ENCODE data around the gene EVA1B.
A peak's percentile ranks its signal among the peaks of the same experiment; 100 is the strongest.

Gene EVA1B

GRCh38 chr1:36323636-36324352 is at the start of gene EVA1B:
Gene EVA1B (minus strand): TSS chr1:36323645. CDS start chr1:36323037, 608 bp downstream.
- DNase-seq (ENCODE audit: low read depth in 3 of 3), result no peak

GRCh38 chr1:36372617-36373016 is 49.2 kb upstream of the EVA1B start:
- no peak for DNase-seq (ENCODE audit: low read depth in 3 of 3)

GRCh38 chr1:36369061-36369861 is 45.8 kb upstream of the EVA1B start:
- peak; percentile 57 to 86 (median 79) for DNase-seq (ENCODE audit: low read depth in 3 of 3)

DNA sequence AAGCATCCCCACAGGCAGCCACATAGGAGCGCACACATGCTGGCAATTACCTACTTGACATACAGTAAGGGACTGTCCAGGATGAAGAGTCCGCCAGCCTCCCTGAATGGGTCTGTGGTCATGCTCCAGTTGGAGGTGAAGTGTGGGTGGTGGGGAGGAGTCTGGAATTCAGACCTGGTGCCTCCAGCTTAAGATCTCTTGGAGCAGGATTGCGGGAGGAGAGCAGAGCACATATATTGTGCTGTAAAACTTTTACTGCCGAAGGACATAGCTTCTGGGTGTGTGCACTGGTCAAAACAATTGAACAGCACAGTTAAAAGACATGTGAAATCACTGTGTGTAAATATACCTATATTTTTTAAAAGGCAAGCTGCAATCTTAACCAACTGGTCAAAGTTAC is 44.4 kb upstream of the EVA1B start:
- no peak for DNase-seq (ENCODE audit: low read depth in 3 of 3)

DNA sequence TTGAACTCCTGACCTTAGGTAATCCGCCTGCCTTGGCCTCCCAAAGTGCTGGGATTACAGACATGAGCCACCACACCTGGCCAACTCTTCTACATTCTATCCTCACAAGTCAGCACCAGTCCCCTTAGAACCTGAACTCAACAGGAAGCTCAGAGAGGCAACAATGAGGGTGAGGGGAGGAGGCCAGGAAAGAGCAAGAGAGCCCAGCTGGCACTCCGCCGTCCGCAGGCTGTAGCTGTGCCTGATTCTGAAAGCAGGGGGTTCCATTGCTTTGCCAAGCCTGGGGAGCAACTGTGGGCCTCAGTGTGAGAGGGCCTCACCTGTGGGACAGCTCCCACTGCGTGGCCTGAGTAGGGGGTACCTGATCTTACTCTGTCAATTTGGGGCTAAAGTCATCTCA is 43.6 kb upstream of the EVA1B start:
- no peak for DNase-seq (ENCODE audit: low read depth in 3 of 3)

GRCh38 chr1:36366091-36366661 is 42.7 kb upstream of the EVA1B start:
- peak in 1 of 3 donors; percentile 13 for DNase-seq (ENCODE audit: low read depth in 3 of 3)

- DNase-seq (ENCODE audit: low read depth in 3 of 3), result no peak
These were observed 41.9 kb upstream of the EVA1B start for GRCh38 chr1:36365381-36365780.

DNA sequence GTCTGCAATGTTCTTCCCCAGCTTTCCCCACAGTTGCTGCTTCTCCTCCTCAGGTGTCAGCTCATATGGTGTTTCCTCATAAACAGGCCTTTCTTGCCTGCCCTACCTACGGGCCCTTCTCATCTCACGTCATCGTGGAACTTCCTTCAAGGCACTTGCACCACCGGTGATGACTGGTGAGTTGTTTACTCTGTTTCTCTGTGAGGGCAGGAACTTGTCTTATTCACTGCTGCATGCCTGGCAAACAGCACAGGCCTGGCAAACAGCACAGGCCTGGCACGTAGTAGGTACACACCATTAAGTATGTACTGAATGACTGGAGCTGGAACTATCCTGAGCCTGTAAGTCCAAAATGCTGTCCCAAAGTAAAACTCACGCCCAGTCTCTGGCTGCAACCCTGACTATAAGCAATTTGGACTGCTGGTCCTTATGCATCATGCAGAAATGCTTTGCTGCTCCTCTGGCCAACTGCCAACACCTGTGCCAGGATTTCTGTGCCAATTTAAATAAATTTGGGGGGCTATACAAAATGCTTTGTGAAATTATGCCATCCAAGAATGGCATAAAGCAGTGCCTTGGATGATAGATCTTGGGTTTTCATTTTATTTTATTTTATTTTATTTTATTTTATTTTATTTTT is 36.6 kb upstream of the EVA1B start:
- peak in 1 of 3 donors; percentile 20 for DNase-seq (ENCODE audit: low read depth in 3 of 3)

GRCh38 chr1:36359383-36359782 is 35.9 kb upstream of the EVA1B start:
- no peak for DNase-seq (ENCODE audit: low read depth in 3 of 3)

DNA sequence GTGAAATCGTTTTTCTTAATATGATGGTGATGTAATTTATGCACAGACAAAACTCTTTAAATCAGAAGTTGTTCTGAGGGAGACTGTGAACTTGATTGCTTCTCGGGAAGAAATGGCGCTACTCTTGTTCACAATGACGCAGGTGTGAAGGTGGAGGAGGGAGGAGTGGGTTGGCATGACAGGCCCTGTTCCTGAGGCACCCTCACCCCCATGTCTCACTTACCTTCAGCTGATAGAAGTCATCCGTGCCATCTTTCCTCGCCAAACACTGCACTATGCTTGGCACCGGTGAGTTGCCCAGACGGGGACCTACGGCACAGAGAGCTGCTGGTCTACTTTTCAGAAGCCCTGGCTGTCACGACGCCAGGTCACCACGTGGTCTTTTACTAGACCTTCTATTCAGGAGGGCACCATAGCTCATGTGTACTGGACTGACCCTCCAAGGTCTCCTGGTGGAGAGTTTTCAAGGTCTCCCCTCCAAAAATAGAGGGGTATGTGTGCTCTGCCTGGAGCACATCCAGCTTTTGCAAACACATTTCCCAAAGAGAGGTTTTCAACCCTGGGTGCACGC is 35.2 kb upstream of the EVA1B start:
- no peak for DNase-seq (ENCODE audit: low read depth in 3 of 3)

DNA sequence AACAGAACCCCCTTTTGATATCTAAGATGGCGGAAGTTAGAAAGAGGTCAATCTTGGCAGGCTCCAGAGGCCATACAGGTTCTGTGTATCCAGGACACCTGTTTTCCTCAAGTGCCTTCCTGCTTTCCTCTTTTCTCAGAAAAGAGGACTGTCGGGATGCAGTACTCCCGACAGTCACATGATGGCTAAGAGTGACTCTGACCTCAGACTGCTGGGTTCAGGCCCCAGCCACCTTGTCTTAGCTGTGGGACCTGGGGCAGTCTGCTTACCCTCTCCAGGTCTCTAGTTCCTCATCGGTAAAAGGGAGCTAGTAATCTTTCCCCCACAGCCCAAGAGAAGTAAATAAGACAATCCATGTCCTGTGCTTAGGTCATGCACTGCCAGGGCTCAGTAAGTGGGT is 32.4 kb upstream of the EVA1B start:
- no peak for DNase-seq (ENCODE audit: low read depth in 3 of 3)

- DNase-seq (ENCODE audit: low read depth in 3 of 3), result no peak
These were observed 31.0 kb upstream of the EVA1B start for GRCh38 chr1:36354486-36354885.

GRCh38 chr1:36352910-36353878 is 29.7 kb upstream of the EVA1B start:
- DNase-seq (ENCODE audit: low read depth in 3 of 3), result no peak

DNA sequence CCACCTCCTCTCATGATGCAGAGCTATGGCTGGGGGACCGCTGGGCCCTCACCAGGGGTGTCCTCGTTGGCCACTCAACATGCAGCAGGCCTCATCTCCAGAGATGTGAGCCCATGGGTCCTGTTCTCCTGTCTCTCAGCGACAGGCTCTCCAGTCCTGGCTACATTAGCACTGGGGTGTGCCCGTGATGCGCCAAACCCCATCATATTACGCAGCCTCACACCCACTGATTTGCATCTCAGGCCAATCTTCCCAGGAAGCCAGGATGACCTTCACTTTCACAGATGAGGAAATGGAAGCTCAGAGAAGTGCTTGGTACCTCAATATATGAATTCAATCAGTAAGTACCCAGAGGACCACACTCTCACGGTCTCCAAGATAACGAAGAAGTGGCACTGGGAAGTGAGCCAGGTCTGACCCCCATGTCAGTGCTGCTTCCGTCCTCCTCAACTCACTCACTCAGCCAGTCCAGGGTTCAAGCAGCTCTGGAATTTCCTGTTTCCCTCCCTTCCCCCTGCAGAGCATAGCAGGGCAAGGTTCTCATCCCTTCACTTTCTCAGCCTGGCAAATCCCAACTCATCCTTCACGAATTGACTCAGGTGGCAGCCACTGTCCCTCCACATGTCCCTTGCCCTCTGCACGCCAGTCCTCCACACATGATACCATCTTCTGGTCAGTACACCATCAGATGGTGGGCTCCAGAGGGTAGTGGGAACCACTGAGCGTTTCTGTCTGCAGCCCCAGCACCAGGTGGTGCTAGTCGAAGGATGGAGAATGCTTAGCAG is 28.9 kb upstream of the EVA1B start:
- DNase-seq (ENCODE audit: low read depth in 3 of 3), result no peak

GRCh38 chr1:36351227-36351977 is 28.0 kb upstream of the EVA1B start:
- DNase-seq (ENCODE audit: low read depth in 3 of 3), result no peak

GRCh38 chr1:36350659-36351226 is 27.3 kb upstream of the EVA1B start:
- DNase-seq (ENCODE audit: low read depth in 3 of 3), result peak in 1 of 3 donors; percentile 18

- DNase-seq (ENCODE audit: low read depth in 3 of 3), result no peak
These were observed 26.4 kb upstream of the EVA1B start for GRCh38 chr1:36349839-36350238.

GRCh38 chr1:36349241-36349671 is 25.8 kb upstream of the EVA1B start:
- no peak for DNase-seq (ENCODE audit: low read depth in 3 of 3)

All from stimulated activated CD4-positive, alpha-beta T cell treated with anti-CD3 and anti-CD28 coated beads, TNF-alpha, amount 100 ng/mL, for 48 hours (primary cell).